Muscle layer of colon (tissue), 2 donors: ENCODE data around the gene C19orf12.

Experiments
- H3K27ac ChIP-seq: one replicate; pipeline ENCODE4 v1.7.0; 2013; ENCODE audit warnings: low read depth, mild to moderate bottlenecking, low read length, moderate library complexity
- H3K27me3 ChIP-seq, 2 donors: one replicate each; pipeline ENCODE4 v1.7.0; 2013; ENCODE audit warnings: low read length in 2 of 2, mild to moderate bottlenecking in 2 of 2; ENCODE audit not compliant: insufficient read depth in 2 of 2, control insufficient read depth in 1 of 2
- H3K36me3 ChIP-seq: one replicate; pipeline ENCODE4 v1.7.0; 2013; ENCODE audit warnings: mild to moderate bottlenecking, low read length; ENCODE audit not compliant: insufficient read depth
- H3K4me1 ChIP-seq: one replicate; pipeline ENCODE4 v1.7.0; 2013; ENCODE audit warnings: mild to moderate bottlenecking, low read length; ENCODE audit not compliant: insufficient read depth
- H3K4me3 ChIP-seq, 2 donors: one replicate each; pipeline ENCODE4 v1.7.0; 2013; ENCODE audit warnings: low read length in 2 of 2, low read depth in 1 of 2, mild to moderate bottlenecking in 1 of 2, moderate library complexity in 1 of 2
- H3K9ac ChIP-seq: one replicate; pipeline ENCODE4 v1.7.0; 2013; ENCODE audit warnings: low read length
- H3K9me3 ChIP-seq: one replicate; pipeline ENCODE4 v1.7.0; 2013; ENCODE audit warnings: mild to moderate bottlenecking, low read length
- donor health status: abdominal sarcoma.
- donor health status: Adenocarcinoma of cecum.

Gene C19orf12

GRCh38 chr19:29650772-29651387 lies 64.2 kb downstream of the C19orf12 start:
- Histone ChIP-seq H3K27me3 (no peaks in the 10 kb centered on the region), H3K4me1 (no peaks in the 10 kb centered on the region), H3K9me3 (no peaks in the 10 kb centered on the region), H3K27ac (no peak overlapping the region), H3K36me3 (no peaks in the 10 kb centered on the region), H3K4me3 (no peak overlapping the region), H3K9ac (no peak overlapping the region)
